Activated CD4-positive, alpha-beta T cell treated with anti-CD3 and anti-CD28 coated beads, Interleukin-2, Interleukin-4, amounts not matched to agents 100 ng/mL and 50 ng/mL, durations not matched to agents 16 hours and 8 hours (primary cell): ENCODE results near the gene PRKG1.

Source experiments
- DNase-seq: peaks from one replicate; pipeline ENCODE4 v3.0.0-alpha.2; 2020; ENCODE audit warnings: low spot score

The PRKG1 gene

DNA sequence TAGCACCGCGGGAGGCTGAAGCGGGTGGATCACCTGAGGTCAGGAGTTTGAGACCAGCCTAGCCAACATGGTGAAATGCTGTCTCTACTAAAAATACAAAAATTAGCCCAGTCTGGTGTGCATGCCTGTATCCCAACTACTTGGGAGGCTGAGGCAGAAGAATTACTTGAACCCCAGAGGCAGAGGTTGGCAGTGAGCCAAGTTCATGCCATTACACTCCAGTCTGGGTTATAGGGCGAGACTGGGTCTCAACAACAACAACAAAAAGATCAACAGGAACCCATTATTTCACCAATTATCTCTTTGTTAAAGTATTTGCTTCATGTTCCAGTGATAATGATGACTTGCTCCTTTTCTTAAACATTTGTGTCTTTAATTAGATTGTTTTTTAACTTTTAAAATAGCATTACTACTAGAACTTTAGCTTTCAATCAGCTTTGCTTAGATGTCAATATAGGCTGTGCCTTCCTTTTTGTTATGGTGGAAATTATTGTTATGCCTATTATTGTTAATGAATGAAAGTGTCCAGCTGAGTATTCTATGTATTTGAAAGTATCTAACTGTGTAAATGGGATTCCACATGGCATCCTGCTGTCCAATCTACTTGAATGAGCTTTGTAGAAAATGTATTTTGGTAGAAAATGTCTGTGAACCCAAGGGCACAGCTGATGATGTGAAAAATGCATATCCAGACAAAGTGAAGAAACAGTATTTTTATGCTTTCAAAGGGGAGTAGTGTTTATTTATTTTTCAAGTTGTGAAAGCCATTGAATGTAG, 686.8 kb downstream of the PRKG1 start:
- DNase-seq, result no peak

GRCh38 chr10:51763746-51764145, 689.5 kb downstream of the PRKG1 start:
- DNase-seq, result no peak

DNA sequence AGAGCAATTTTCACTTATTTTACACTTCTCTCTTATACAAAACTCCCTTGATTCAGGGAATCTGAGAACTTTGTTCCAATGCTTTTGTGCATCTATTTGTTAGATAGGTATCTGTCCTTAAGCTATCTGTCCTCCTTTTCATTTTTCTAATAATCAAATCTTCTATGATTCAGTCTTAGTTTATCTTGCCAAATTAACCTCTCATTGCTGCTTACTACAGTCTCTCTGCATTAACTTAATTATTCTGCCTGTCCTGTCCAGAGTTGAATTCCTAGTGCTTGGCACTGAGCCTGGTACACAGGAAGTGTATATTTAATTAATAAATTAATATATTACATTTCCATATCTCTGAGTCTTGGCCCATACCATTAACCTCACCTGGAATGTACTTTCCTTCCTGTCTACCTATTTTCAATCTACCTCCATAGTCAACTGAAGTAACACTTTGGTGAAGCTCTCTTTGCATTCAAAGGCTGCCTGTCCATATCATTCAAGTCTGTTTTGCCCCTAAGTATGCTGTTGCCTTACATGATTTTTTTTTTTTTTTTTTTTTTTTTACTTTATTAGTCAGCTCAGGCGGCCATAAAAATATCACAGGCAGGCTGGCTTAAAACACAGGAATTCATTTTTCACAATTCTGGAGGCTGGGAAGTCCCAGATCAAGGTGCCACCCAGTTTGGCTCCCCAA, 691.1 kb downstream of the PRKG1 start:
- no peak for DNase-seq

DNA sequence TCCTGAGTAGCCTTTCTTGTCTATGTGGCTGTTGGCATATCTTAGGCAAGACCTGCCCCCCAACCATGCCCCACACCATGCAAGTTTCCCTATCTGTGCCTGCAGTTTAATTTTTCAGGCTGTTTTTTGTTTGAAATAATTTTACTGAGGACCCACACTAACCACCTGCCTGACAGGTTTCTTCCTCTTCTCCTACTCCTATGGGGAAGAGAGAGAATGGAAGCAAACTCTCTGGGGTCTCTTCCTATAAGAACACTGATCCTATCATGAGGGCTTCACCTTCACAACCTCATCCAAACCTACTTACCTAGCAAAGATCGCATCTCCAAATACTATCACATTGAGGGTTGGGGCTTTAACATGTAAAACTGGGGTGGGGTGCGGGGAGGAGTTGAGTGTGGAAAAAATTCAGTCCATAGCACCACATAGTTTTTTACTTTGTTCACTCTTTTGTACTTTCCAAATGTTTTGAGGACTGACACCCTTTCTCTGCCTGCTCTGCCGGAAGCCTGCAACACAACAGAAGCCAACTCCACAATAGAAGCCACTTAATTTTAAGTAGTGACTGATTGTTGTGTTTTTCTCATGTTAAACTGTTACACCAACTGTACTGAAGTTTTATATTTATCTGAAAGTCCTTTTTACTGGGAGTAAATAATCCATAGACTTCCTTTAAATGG, 692.3 kb downstream of the PRKG1 start:
- DNase-seq, result no peak

GRCh38 chr10:51767103-51767763, 692.9 kb downstream of the PRKG1 start:
- DNase-seq, result no peak

DNA sequence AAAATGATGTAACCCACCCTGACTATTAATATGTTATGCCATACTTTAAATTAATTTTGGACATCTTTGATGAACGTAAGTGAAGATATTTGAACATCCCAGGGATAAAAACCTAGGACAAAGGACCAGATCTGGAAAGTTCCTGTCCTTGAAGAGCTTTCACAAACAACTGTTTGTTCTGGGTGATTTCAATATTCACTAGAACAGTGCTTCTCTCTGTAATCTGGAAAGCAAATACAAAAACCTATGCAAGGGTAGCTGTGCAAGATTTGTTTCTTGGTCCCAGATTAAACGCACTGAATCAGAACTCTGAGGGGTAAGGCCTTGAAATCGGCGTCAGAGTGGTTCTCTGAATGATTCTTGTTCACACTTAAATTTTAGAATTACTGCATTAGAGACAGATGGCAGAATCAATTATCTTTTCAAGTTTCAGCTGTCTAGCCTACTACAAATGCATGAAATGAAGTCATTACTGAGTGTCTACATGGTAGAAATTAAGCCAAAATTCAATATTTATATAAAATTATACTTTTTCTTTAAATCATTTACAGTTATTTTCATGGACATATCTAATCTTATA, 694.7 kb downstream of the PRKG1 start:
- DNase-seq, result no peak

GRCh38 chr10:51770709-51771108, 696.4 kb downstream of the PRKG1 start:
- no peak for DNase-seq

- no peak for DNase-seq
Measured at GRCh38 chr10:51772387-51772786, 698.1 kb downstream of the PRKG1 start.

DNA sequence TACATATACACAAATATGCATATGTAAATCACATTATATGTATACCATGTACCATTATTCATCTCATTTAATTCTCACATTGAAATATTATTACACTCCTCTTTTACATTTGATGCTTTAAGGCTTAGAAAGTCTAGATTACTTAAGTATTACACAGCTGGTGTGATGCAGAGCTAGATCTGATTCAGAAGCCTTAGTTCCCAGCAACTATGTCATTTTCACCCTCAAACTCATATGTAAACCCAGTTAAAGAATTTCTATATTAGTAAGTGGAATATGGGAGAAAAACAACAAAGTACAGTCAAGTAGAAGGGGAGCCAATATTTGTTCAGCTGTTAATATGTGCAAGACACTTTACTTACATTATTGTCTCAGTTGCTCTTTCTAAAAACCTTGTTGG, 699.4 kb downstream of the PRKG1 start:
- no peak for DNase-seq

GRCh38 chr10:51783941-51784340, 709.7 kb downstream of the PRKG1 start:
- DNase-seq, result no peak

GRCh38 chr10:51786016-51786683, 711.9 kb downstream of the PRKG1 start:
- no peak for DNase-seq

DNA sequence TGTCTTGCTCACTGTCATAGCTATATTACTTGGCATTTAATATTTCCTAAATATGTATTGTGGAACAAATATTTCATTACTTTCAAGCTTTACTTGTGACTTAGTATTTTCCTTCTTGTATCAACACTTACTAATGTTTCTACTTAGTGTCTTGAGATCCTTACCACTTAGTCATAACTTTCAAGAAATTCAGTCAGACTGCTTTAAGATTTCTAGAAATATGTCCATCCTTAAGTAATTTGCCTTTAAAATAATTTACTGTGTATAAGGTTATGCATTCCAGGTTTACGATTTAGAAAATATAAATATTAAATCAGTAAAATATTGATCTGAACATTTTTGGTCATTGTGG, 712.4 kb downstream of the PRKG1 start:
- no peak for DNase-seq

GRCh38 chr10:51788273-51788672, 714.0 kb downstream of the PRKG1 start:
- DNase-seq, result no peak

GRCh38 chr10:51789118-51789517, 714.8 kb downstream of the PRKG1 start:
- DNase-seq, result no peak

DNA sequence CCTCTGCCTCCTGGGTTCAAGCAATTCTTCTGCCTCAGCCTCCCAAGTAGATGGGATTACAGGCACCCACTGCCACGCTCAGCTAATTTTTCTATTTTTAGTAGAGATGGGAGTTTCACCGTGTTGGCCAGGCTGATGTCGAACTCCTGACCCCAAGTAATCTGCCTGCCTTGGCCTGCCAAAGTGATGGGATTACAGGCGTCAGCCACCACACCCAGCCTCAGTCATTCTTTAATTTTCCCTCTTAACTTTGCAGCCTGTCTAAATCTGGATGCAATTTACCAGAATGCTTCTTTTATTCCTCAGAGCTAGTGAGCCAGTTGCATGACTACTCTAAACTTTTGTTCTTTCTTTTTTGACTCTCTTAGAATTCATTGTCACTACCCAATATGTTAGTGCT, 715.6 kb downstream of the PRKG1 start:
- no peak for DNase-seq

DNA sequence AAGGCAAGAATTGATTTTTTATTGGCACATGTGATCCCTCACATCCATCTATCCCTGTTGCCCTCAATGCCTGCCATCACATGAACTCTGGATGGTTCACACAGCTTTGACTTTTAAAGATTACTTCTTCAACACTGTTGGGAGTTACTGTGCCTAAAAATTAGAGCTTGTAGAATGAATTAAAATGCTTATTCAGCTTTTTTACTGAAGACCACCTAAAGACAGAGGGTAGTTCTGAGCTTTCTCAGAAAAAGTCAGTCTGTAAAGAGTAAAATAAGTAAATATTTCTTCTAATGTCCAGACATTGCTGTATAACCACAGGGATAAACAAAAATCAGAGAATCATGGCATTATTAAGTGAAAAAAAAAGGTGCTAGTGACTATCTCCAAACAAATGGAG, 718.4 kb downstream of the PRKG1 start:
- no peak for DNase-seq

GRCh38 chr10:51800121-51800520, 725.8 kb downstream of the PRKG1 start:
- DNase-seq, result no peak

GRCh38 chr10:51800725-51801424, 726.6 kb downstream of the PRKG1 start:
- DNase-seq, result no peak

DNA sequence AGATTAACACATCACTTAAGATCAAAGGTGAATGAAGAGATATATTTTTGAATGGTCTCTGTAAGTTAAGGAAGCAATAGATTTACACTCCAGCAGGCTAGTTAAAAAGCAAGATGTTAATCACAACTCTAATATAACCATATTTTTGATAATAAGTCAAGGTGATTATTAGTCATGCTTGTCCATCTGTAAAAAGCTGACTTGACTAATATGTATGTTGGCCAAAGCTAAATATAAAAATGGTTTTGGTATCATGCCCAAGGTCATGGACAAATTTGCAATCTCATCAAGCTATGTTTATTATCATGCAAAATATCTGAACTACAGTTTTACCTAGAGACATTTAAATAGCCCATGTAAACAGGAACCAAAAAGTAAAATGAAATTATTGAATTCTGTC, 727.7 kb downstream of the PRKG1 start:
- no peak for DNase-seq

DNA sequence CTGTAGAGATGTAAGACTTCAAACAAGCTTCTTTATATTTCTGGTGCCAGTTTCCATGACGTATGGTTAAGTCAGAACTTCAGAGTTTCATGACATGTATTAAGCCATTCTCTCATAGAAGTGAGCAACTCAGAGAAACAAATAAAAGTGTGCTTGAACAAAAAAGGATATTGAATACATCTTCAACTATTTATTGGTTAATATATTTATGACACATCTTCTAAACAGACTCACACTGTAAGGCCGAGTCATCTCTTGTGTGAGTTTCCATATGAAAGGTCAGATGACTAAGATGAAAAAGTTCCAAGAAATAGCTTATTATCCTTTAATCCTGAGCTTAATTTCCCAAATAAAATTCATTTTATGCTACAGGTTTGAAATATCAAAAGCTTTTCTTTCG, 730.6 kb downstream of the PRKG1 start:
- DNase-seq, result no peak
